Measurements from ENCODE around the gene CASD1.

GRCh38 chr7:94514917-94515316, 5.3 kb downstream of the CASD1 start:
- TF ChIP-seq EP300 (IDR thresholded peaks at IDR 0.05) (no peak), CTCF (IDR thresholded peaks at IDR 0.05) (no peak), POLR2AphosphoS5 (IDR thresholded peaks at IDR 0.05) (no peak), POLR2A (IDR thresholded peaks at IDR 0.05) (no peak)

Measured in sigmoid colon (tissue), 4 donors.